Dermis blood vessel endothelial cell (primary cell): Measurements from ENCODE around the gene AMZ1. TPM values are rescaled to one million over a fixed set of nuclear protein-coding genes. Genes with fewer than 3 reads are reported as not detected.
"Not testable (repeated sequence)": the region's sequence is repeated elsewhere in the genome, so short reads cannot be mapped to it uniquely, and the experiment has no call there.

Experiments used
- DNase-seq: peaks from one replicate; pipeline ENCODE4 v3.0.0; 2010
- total RNA-seq: library from RNA; depleted of rRNA; stranded (reverse); fragments of >200 nt; gene quantifications from 2 replicates; pipeline ENCODE4 v1.2.3, GENCODE V29; 2014

AMZ1 gene
- total RNA-seq, 1 donor from 2014 or later = under 0.01 TPM

DNA sequence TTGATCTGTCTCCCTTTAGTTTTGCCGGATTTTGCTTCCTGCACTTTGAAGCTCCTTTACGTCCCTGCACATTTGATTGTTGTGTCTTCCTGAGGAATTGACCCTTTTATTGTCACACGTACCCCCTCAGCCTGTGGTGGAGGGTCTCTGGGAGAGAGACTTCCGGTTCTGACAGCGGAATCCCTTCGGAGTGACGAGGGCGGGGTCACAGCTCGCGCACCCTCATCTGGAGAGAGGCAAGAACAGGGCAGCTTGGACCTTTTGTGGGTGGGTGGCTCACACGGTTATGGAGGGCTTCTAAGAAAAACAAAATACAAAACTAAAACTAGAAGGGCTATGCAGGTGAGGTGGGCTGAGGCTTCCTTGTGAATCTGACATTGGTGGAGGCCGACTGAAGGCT, 26.0 kb downstream of the AMZ1 start:
- DNase-seq = peak; percentile 16

- no peak for DNase-seq
These were observed 26.6 kb downstream of the AMZ1 start for GRCh38 chr7:2714636-2715035.

- no peak for DNase-seq
These were observed 27.6 kb downstream of the AMZ1 start for GRCh38 chr7:2715341-2716231.

GRCh38 chr7:2716488-2716887, 28.5 kb downstream of the AMZ1 start:
- no peak for DNase-seq

- no peak for DNase-seq
These were observed 28.9 kb downstream of the AMZ1 start for GRCh38 chr7:2716906-2717292.

GRCh38 chr7:2717293-2718261, 29.6 kb downstream of the AMZ1 start:
- DNase-seq = peak; percentile 47

GRCh38 chr7:2718296-2718965, 30.4 kb downstream of the AMZ1 start:
- DNase-seq = no peak

- peak; percentile 46 for DNase-seq
These were observed 31.0 kb downstream of the AMZ1 start for GRCh38 chr7:2719007-2719406.

DNA sequence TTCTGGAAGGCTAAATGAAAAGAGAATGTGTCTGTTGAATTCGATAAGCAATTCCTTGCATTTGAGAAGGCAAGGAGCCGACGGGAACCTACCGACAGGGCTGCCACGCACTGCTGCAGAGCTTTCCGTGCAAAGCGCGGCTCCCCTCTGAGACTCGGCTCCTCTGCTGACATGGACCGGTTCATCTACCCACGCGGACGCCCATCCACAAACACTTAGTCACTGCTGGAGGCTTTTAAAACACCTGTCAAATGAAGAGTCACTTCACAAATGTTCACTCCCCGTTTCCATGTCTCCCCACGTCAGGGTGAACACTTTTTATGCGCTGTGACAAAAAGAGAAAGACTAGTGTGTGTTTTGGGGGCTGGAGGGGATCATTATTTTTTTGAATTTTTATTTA, 32.0 kb downstream of the AMZ1 start:
- no peak for DNase-seq

- DNase-seq = no peak
These were observed 33.8 kb downstream of the AMZ1 start for GRCh38 chr7:2721842-2722241.

DNA sequence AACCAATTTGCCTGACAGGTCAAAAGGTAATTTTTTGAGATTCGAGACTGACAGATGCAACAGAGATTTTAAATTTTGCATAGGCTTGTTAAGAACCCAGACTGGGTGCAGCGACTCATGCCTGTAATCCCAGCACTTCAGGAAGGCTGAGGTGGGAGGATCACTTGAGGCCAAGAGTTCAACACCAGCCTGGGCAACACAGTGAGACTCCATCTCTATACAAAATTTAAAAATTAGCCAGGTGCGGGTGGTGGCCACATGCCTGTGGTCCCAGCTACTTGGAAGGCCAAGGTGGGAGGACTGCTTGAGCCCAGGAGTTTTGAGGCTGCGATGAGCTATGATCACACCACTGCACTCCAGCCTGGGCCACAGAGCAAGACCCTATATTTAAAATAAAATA, 34.6 kb downstream of the AMZ1 start:
- DNase-seq = no peak

DNA sequence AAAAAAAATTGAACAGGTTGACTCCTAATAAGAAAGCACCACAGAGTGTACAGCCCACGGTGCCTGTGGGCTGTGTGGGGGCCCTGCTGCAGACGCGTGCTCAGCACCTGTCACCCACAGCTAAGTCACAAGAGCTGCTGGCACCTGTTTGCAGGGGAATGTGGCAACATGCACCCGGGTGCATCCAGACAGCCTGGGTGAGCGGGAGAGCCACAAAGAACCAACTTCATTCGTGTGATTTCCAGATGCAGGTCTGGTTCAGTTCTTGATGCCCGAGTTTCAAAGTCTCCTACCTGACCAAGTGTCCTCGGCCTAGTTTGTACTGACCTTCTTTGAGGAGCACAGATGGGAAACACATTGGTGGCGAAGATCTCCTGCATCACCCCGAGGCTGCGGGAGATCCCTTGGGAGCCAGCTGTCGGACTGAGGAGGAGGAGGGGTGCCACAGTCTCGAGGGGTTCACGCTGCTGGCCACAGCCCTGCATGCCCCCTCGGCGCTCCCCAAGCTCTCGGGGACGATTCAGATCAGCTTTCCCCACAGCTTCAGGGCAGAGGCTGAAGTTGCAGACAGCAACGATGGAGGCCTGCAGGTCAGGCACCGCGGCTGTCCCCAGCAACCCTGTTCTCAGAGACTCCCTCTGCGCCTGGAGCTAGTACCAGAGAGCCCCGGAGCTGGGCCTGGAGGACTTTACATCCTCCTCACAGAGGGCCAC, 35.3 kb downstream of the AMZ1 start:
- no peak for DNase-seq

GRCh38 chr7:2724036-2724435, 36.0 kb downstream of the AMZ1 start:
- not testable (repeated sequence) for DNase-seq

- DNase-seq = no peak
These were observed 36.6 kb downstream of the AMZ1 start for GRCh38 chr7:2724453-2725177.

DNA sequence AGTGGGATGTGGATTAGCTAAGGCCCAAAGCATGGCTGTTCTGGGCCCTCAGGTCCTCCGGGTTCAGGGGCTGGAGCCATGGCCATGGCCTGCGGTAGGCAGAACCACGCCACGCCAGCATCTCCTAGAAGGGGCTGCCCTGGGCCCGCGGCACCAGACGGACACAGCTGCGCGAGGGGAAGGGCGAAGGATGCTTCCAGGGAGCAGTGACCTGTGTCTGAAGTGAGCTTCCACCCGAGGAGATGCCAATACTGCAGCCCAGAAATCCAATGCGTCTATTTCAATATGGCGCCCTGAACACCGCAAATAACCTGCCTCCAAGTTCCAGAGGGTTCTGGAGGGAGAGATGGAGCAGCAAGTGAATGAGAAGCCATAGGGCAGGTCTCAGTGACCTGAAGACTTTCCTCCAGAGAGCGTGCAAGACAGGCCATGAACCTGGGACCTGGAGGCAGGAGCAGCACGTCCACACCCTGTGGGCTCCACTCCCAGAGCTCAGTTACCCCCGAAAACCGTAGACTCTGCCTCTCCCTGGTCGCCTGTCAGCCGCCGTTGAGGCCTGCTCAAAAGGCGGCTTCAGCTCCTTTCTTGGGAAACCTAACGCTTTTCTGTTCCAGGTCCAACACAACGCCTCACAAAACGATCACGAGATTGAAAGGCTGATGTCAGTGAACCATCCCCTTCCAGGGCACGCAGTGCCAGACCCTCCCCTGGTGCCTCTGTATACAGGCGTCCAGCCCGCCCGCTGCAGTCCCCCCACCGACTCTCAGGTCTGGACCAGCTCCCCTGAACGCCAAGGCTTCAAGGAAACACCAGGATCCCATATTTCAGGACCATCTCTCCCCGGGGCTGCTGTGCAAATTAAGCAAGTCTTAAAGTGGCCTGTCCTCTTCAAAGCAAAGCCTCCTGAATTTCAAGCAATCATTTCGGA, 37.4 kb downstream of the AMZ1 start:
- no peak for DNase-seq

- no peak for DNase-seq
These were observed 38.5 kb downstream of the AMZ1 start for GRCh38 chr7:2726316-2727018.

DNA sequence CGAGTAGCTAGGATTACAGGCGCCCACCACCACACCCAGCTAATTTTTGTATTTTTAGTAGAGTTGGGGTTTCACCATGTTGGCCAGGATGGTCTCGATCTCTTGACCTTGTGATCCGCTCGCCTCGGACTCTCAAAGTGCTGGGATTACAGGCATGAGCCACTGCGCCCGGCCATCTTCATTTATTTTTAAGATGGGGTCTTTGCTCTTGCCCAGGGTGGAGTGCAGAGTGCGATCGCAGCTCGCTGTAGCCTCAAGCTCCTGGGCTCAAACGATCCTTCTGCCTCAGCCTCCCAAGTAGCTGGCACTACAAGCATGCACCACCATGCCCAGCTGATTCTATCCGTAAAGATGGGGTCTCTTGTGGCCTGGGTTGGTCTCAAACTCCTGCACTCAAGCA, 39.2 kb downstream of the AMZ1 start:
- not testable (repeated sequence) for DNase-seq

- no peak for DNase-seq
These were observed 40.5 kb downstream of the AMZ1 start for GRCh38 chr7:2728316-2729030.
